Activated CD4-positive, alpha-beta memory T cell treated with anti-CD3 and anti-CD28 coated beads, Interleukin-2, amount 10 ng/mL, durations not matched to agents 7 days and 5 days (primary cell): ENCODE data around the gene RPL13. TPM values are rescaled to one million over a fixed set of nuclear protein-coding genes. Genes with fewer than 3 reads are reported as not detected.
A peak's percentile ranks its signal among the peaks of the same experiment; 100 is the strongest.

Experiments
- CTCF ChIA-PET: fragments of 350-600 bp; sonication (Branson Sonifier 250); formaldehyde crosslinking; loops from one replicate; lab custom pipeline; 2021; ENCODE audit warnings: antibody characterized with exemption, inconsistent platforms; lab: Charles Lee
- POLR2A ChIA-PET: fragments of 350-600 bp; sonication (Branson Sonifier 250); formaldehyde crosslinking; loops from one replicate; lab custom pipeline; 2021; ENCODE audit warnings: antibody characterized with exemption; lab: Charles Lee
- DNase-seq: peaks from one replicate; pipeline ENCODE4 v3.0.0-alpha.2; 2020
- H3K27ac Mint-ChIP-seq: one replicate; pipeline ENCODE4 v1.8.0; 2021; ENCODE audit warnings: mild to moderate bottlenecking, mixed read lengths
- H3K27me3 Mint-ChIP-seq: one replicate; pipeline ENCODE4 v1.8.0; 2021; ENCODE audit warnings: mixed read lengths
- H3K36me3 Mint-ChIP-seq: one replicate; pipeline ENCODE4 v1.8.0; 2021; ENCODE audit warnings: low read depth, mixed read lengths
- H3K4me1 Mint-ChIP-seq: one replicate; pipeline ENCODE4 v1.8.0; 2021; ENCODE audit warnings: mixed read lengths
- H3K4me3 Mint-ChIP-seq: one replicate; pipeline ENCODE4 v1.8.0; 2021; ENCODE audit warnings: mild to moderate bottlenecking, mixed read lengths
- H3K9me3 Mint-ChIP-seq: one replicate; pipeline ENCODE4 v1.8.0; 2021; ENCODE audit warnings: mixed read lengths
- total RNA-seq, 2 experiments: library from RNA; stranded (reverse); gene quantifications; one replicate each; pipeline ENCODE4 v1.2.3, GENCODE V29; 2021

RPL13 gene
- total RNA-seq = 1,000 to 10,000 TPM; 2,083 to 2,114 TPM

DNA sequence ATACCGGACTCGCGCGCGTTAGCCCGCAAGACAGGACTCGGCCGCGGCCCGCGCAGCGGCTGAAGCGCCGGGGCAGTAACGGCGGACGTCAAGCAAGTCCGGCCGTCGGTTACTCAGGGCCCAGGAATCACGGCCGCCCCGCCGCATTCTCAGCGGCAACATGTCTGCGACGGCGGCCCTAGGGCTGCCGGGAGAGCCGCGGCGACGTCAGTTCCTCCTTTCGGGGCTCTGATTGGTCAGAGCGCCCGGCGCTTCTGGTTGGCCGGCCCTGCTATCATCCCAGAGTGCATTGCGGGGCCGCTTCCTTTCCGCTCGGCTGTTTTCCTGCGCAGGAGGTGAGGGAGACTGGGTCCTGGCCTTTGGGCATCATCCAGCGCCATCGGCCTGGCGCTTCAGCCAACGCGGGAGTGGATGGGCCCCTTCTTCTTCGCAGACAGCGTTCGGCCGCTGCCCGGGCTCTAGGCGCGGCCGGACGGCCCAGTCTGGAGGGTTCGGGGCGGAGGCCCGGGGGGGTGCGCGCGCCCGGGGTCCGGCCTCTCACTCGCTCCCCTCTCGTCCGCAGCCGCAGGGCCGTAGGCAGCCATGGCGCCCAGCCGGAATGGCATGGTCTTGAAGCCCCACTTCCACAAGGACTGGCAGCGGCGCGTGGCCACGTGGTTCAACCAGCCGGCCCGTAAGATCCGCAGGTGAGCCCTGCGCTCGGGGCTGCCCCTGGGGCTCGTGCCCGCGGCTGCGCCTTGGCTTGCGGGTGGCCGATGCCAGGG lies at the start of gene RPL13:
RPL13 (plus strand) TSS at position 305 of the 764 bp plus-strand sequence; CDS start at position 583, 278 bp downstream.
- DNase-seq = peak; percentile 94
- Mint-ChIP-seq H3K9me3 (no peaks in the 10 kb centered on the region), H3K27me3 (no peaks in the 10 kb centered on the region), H3K4me3 (peak within 1 kb of the TSS; percentile 98), H3K27ac (peak within 1 kb of the TSS; percentile 99), H3K36me3 (peaks cover 46% of the 10 kb centered on the region), H3K4me1 (peaks cover 54% of the 10 kb centered on the region)
- ChIA-PET POLR2A (interaction anchor here (1.0 to 1.8 kb wide), 3 partner anchors 53 to 313 kb away, joined by 3 to 13 read pairs (median 3); partner anchors contain the start of gene SPG7), CTCF (no interaction called here)

- H3K27ac Mint-ChIP-seq = no peak overlapping the region
- peaks cover 14% of the 10 kb centered on the region for H3K36me3 Mint-ChIP-seq
- H3K4me3 Mint-ChIP-seq = no peak overlapping the region
- ChIA-PET POLR2A (interaction anchor here (1.1 kb wide), 1 partner anchor 270 kb away, joined by 3 read pairs; no protein-coding TSS in a partner anchor), CTCF (no interaction called here)
- H3K27me3 Mint-ChIP-seq = no peaks in the 10 kb centered on the region
- no peaks in the 10 kb centered on the region for H3K9me3 Mint-ChIP-seq
- DNase-seq = no peak
- peaks cover 23% of the 10 kb centered on the region for H3K4me1 Mint-ChIP-seq
Measured at GRCh38 chr16:89511374-89511773, 49.1 kb upstream of the RPL13 start.

GRCh38 chr16:89512453-89512852 lies 48.0 kb upstream of the RPL13 start:
- ChIA-PET POLR2A (no interaction called here), CTCF (no interaction called here)

GRCh38 chr16:89517128-89517527 lies 43.4 kb upstream of the RPL13 start:
- POLR2A ChIA-PET = interaction anchor here (0.6 to 1.5 kb wide), 2 partner anchors 8 to 10 kb away, joined by 3 to 7 read pairs; partner anchors contain the start of gene SPG7
- H3K36me3 Mint-ChIP-seq = peaks cover 46% of the 10 kb centered on the region
- H3K4me3 Mint-ChIP-seq = no peak overlapping the region
- no peaks in the 10 kb centered on the region for H3K27me3 Mint-ChIP-seq
- no peak overlapping the region for H3K27ac Mint-ChIP-seq
- DNase-seq = no peak
- H3K9me3 Mint-ChIP-seq = no peaks in the 10 kb centered on the region
- H3K4me1 Mint-ChIP-seq = no peaks in the 10 kb centered on the region
- CTCF ChIA-PET = interaction anchor here (0.9 to 1.0 kb wide), 2 partner anchors 13 to 40 kb away, joined by 3 read pairs; no protein-coding TSS in a partner anchor

More at GRCh38 chr16:89512453-89512852, 48.0 kb upstream of the RPL13 start:
- Mint-ChIP-seq H3K4me1 (peaks cover 13% of the 10 kb centered on the region), H3K9me3 (no peaks in the 10 kb centered on the region), H3K27me3 (no peaks in the 10 kb centered on the region), H3K4me3 (no peak overlapping the region), H3K27ac (no peak overlapping the region), H3K36me3 (peaks cover 22% of the 10 kb centered on the region)
- DNase-seq = no peak

DNA sequence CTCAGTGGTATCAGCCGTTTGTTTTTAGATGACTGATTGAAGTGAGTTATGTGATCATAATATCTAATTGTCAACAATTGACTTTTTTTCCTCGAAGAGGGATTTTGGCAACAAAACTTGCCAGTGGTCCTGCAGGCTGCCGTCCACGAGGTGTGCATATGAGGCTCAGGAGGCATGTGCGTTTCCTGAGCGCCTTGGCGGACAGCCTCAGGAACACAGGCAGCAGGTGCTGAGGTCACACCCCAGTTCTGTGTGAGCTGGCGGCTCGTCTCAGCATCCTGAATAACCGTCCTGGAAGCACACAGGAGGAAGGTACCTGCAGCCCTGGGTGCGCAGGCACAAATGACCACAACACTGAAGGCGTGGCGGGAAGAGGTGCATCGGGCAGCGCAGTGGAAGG lies 40.6 kb upstream of the RPL13 start:
- DNase-seq = no peak
- CTCF ChIA-PET = no interaction called here
- Mint-ChIP-seq H3K4me1 (no peaks in the 10 kb centered on the region), H3K9me3 (no peaks in the 10 kb centered on the region), H3K27me3 (no peaks in the 10 kb centered on the region), H3K4me3 (no peak overlapping the region), H3K36me3 (peaks cover 50% of the 10 kb centered on the region), H3K27ac (no peak overlapping the region)
- POLR2A ChIA-PET = no interaction called here

GRCh38 chr16:89522287-89522686 lies 38.2 kb upstream of the RPL13 start:
- ChIA-PET POLR2A (no interaction called here), CTCF (no interaction called here)
- DNase-seq = no peak
- Mint-ChIP-seq H3K36me3 (peaks cover 56% of the 10 kb centered on the region), H3K27ac (no peak overlapping the region), H3K9me3 (no peaks in the 10 kb centered on the region), H3K27me3 (no peaks in the 10 kb centered on the region), H3K4me1 (no peaks in the 10 kb centered on the region), H3K4me3 (no peak overlapping the region)

DNA sequence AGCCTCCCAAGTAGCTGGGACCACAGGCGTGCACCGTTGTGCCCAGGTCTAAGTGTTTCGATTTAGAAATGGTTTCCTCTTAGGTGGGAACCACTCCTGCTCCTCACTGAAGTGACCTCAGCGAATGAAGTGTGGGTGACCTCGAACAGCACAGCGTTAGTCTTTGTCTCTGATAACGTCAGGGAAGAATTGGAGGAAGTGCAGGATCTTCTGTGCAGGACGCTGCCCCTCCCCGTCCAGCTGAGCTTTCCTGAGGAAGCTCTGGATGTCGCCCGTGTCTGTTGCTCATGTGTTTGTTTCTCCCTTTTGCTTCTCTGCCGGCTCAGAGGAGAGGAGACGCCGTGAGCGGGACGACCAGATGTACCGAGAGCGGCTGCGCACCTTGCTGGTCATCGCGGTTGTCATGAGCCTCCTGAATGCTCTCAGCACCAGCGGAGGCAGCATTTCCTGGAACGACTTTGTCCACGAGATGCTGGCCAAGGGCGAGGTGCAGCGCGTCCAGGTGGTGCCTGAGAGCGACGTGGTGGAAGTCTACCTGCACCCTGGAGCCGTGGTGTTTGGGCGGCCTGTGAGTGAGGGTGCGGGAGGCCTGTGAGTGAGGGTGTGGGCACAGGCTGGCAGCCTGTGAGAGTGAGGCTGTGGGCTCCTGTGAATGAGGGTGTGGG lies 36.7 kb upstream of the RPL13 start:
- H3K27ac Mint-ChIP-seq = no peak overlapping the region
- POLR2A ChIA-PET = no interaction called here
- H3K36me3 Mint-ChIP-seq = peaks cover 49% of the 10 kb centered on the region
- no peaks in the 10 kb centered on the region for H3K9me3 Mint-ChIP-seq
- H3K4me1 Mint-ChIP-seq = no peaks in the 10 kb centered on the region
- CTCF ChIA-PET = no interaction called here
- no peak overlapping the region for H3K4me3 Mint-ChIP-seq
- H3K27me3 Mint-ChIP-seq = no peaks in the 10 kb centered on the region
- DNase-seq = no peak

- no peaks in the 10 kb centered on the region for H3K4me1 Mint-ChIP-seq
- peaks cover 49% of the 10 kb centered on the region for H3K36me3 Mint-ChIP-seq
- ChIA-PET POLR2A (interaction anchor here (1.3 kb wide), 1 partner anchor 17 kb away, joined by 4 read pairs; the partner anchor contains the start of gene SPG7), CTCF (no interaction called here)
- no peaks in the 10 kb centered on the region for H3K9me3 Mint-ChIP-seq
- H3K27me3 Mint-ChIP-seq = no peaks in the 10 kb centered on the region
- no peak for DNase-seq
- no peak overlapping the region for H3K4me3 Mint-ChIP-seq
- no peak overlapping the region for H3K27ac Mint-ChIP-seq
Measured at GRCh38 chr16:89525146-89525913, 35.2 kb upstream of the RPL13 start.

DNA sequence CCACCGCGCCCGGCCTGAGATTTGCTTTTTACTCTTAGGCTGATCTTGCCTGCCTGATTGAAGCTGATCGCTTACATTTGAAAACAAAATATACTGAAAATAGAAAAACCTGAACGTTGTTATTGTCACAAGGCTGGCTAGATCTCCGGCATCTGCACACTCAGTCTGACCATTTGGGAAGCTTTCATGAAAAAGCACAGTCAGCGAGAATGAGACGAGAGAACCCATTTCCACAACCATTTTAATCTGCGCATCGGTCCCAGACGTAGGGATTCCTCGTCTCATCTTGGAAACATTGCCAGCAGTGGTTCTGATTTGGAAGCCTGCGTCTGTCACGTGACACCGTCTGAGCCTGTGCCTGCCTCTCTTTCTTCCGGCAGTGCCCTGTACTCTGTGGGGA lies 31.4 kb upstream of the RPL13 start:
- ChIA-PET CTCF (interaction anchor here (0.6 kb wide), 1 partner anchor 15 kb away, joined by 3 read pairs; no protein-coding TSS in a partner anchor), POLR2A (interaction anchor here (0.6 kb wide), 1 partner anchor 13 kb away, joined by 3 read pairs; no protein-coding TSS in a partner anchor)
- H3K36me3 Mint-ChIP-seq = peaks cover 52% of the 10 kb centered on the region
- no peak for DNase-seq
- H3K4me1 Mint-ChIP-seq = peaks cover 8% of the 10 kb centered on the region
- no peak overlapping the region for H3K4me3 Mint-ChIP-seq
- H3K27ac Mint-ChIP-seq = no peak overlapping the region
- H3K27me3 Mint-ChIP-seq = no peaks in the 10 kb centered on the region
- H3K9me3 Mint-ChIP-seq = no peaks in the 10 kb centered on the region

GRCh38 chr16:89530401-89531381 lies 29.8 kb upstream of the RPL13 start:
- Mint-ChIP-seq H3K4me3 (no peak overlapping the region), H3K36me3 (peaks cover 56% of the 10 kb centered on the region), H3K4me1 (peaks cover 22% of the 10 kb centered on the region), H3K9me3 (no peaks in the 10 kb centered on the region), H3K27ac (no peak overlapping the region), H3K27me3 (no peaks in the 10 kb centered on the region)
- ChIA-PET CTCF (no interaction called here), POLR2A (interaction anchor here (1.5 kb wide), 1 partner anchor 12 kb away, joined by 4 read pairs; no protein-coding TSS in a partner anchor)
- DNase-seq = no peak

GRCh38 chr16:89531821-89532526 lies 28.5 kb upstream of the RPL13 start:
- Mint-ChIP-seq H3K36me3 (peaks cover 54% of the 10 kb centered on the region), H3K4me1 (peaks cover 22% of the 10 kb centered on the region), H3K9me3 (no peaks in the 10 kb centered on the region), H3K27ac (no peak overlapping the region), H3K4me3 (no peak overlapping the region), H3K27me3 (no peaks in the 10 kb centered on the region)
- CTCF ChIA-PET = no interaction called here
- DNase-seq = no peak
- POLR2A ChIA-PET = no interaction called here
